Measurements from ENCODE around the gene TTC28.

Gene TTC28

GRCh38 chr22:27993774-27994350 lies 685.8 kb downstream of the TTC28 start:
- no peak for DNase-seq

GRCh38 chr22:27993201-27993635 lies 686.4 kb downstream of the TTC28 start:
- DNase-seq = no peak

GRCh38 chr22:27992294-27993165 lies 687.1 kb downstream of the TTC28 start:
- no peak for DNase-seq

- no peak for DNase-seq
Observed at GRCh38 chr22:27991586-27992293, 687.9 kb downstream of the TTC28 start.

GRCh38 chr22:27990879-27991278 lies 688.8 kb downstream of the TTC28 start:
- DNase-seq = no peak

GRCh38 chr22:27990451-27990840 lies 689.2 kb downstream of the TTC28 start:
- DNase-seq = no peak

- no peak for DNase-seq
Observed at GRCh38 chr22:27989758-27990450, 689.7 kb downstream of the TTC28 start.

- DNase-seq = no peak
Observed at GRCh38 chr22:27988704-27989103, 690.9 kb downstream of the TTC28 start.

- no peak for DNase-seq
Observed at GRCh38 chr22:27987557-27987956, 692.1 kb downstream of the TTC28 start.

- no peak for DNase-seq
Observed at GRCh38 chr22:27986937-27987336, 692.7 kb downstream of the TTC28 start.

GRCh38 chr22:27986459-27986858 lies 693.2 kb downstream of the TTC28 start:
- DNase-seq = no peak

- DNase-seq = no peak
Observed at GRCh38 chr22:27985323-27986275, 694.0 kb downstream of the TTC28 start.

GRCh38 chr22:27984723-27985122 lies 694.9 kb downstream of the TTC28 start:
- DNase-seq = no peak

- no peak for DNase-seq
Observed at GRCh38 chr22:27984001-27984695, 695.5 kb downstream of the TTC28 start.

- no peak for DNase-seq
Observed at GRCh38 chr22:27983361-27983791, 696.3 kb downstream of the TTC28 start.

- no peak for DNase-seq
Observed at GRCh38 chr22:27982630-27983180, 696.9 kb downstream of the TTC28 start.

- no peak for DNase-seq
Observed at GRCh38 chr22:27982106-27982505, 697.5 kb downstream of the TTC28 start.

- no peak for DNase-seq
Observed at GRCh38 chr22:27980424-27981148, 699.1 kb downstream of the TTC28 start.

GRCh38 chr22:27978802-27979201 lies 700.8 kb downstream of the TTC28 start:
- DNase-seq = no peak

- DNase-seq = no peak
Observed at GRCh38 chr22:27978317-27978716, 701.3 kb downstream of the TTC28 start.
